ENCODE measurements around the gene OLIG2. TPM values are rescaled to one million over a fixed set of nuclear protein-coding genes. Genes with fewer than 3 reads are reported as not detected.

OLIG2 gene
- total and polyA plus RNA-seq, 2 donors (not counting 3 experiments of a cell fraction or from before 2014, with no cell fraction given), result not detected

DNA sequence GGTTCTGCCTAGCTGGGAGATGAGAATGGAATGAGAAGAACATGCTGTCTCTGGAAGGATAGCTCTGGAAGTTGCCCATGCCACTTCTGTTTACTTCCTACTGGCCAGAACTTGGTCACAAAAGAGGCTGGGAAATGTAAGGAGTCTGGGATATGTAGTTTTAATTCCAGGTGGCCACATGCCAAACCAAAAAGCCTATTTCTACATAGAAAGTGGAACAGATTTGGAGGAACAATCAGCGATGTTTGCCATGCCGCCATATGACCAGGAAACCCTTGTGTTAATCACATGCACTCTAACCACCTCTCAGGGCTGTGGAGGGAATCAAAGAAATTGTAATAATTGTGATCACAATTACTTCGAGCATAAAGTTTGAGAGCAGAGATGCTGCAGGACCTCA, 10.0 kb upstream of the OLIG2 start:
- dilution Hi-C loops (cut with MboI; ENCODE audit: extremely low pct_ligation_motif_present, low sequenced_read_pairs), result no loop called here
- Histone ChIP-seq H4K20me1 (replicated peaks; ENCODE audit: control insufficient read depth, extremely low read depth, insufficient read depth, low read length) (no peaks in the 10 kb centered on the region), H3K36me3 (ENCODE audit: control insufficient read depth in 2 of 2, extremely low read depth in 1 of 2, insufficient read depth in 2 of 2, low read length in 2 of 2) (no peaks in the 10 kb centered on the region), H3K4me1 (ENCODE audit: control insufficient read depth, extremely low read depth, insufficient read depth, low read length) (no peaks in the 10 kb centered on the region), H3K79me2 (ENCODE audit: control insufficient read depth, insufficient read depth, low read length) (no peaks in the 10 kb centered on the region), H3K9me1 (replicated peaks; ENCODE audit: control insufficient read depth, extremely low read depth, insufficient read depth, low read length) (no peaks in the 10 kb centered on the region), H3K27me3 (ENCODE audit: control insufficient read depth in 2 of 2, insufficient read depth in 2 of 2, low read length in 2 of 2) (peaks cover 40 to 53% of the 10 kb centered on the region in 2 experiments), H3K27ac (ENCODE audit: insufficient read depth, low read depth, low read length) (no peak overlapping the region), H3K4me3 (replicated peaks in 1 of 3; ENCODE audit: insufficient read depth in 1 of 3, low read depth in 1 of 3, low read length in 3 of 3) (no peak overlapping the region), H3K4me2 (ENCODE audit: insufficient read depth, low read length) (no peak overlapping the region), H2AFZ (ENCODE audit: low read depth, low read length) (no peak overlapping the region), H3K9me3 (replicated peaks; ENCODE audit: control insufficient read depth, insufficient read depth, low read length) (no peaks in the 10 kb centered on the region), H3K9ac (replicated peaks; ENCODE audit: extremely low read depth, insufficient read depth, low read length) (no peak overlapping the region)
- ChIA-PET CTCF (interaction anchor here (0.8 to 1.7 kb wide), 2 partner anchors 94 to 111 kb away, joined by 3 to 4 read pairs; no protein-coding TSS in a partner anchor), POLR2A (no interaction called here)
- BruUV-seq (replicated peaks), result no TSS peak
- no peak for FAIRE-seq
- intact Hi-C loops (cut with micrococcal nuclease), result no loop called here
- DNase-seq (ENCODE audit: low read depth, low spot score), result no peak
- TF ChIP-seq, protein P1, sequence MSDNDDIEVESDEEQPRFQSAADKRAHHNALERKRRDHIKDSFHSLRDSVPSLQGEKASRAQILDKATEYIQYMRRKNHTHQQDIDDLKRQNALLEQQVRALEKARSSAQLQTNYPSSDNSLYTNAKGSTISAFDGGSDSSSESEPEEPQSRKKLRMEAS (IDR thresholded peaks at IDR 0.05; ENCODE audit: insufficient read depth, insufficient read length), result no peak
- TF ChIP-seq JUN (IDR thresholded peaks at IDR 0.05; ENCODE audit: borderline replicate concordance, insufficient read depth, insufficient read length, low read depth) (no peak), GATA2 (IDR thresholded peaks at IDR 0.05; ENCODE audit: insufficient read depth, insufficient read length, low read depth, low read length) (no peak), EZH2 (IDR thresholded peaks at IDR 0.05; ENCODE audit: borderline replicate concordance, low read depth, low read length, severe bottlenecking) (no peak), MYC (IDR thresholded peaks at IDR 0.05; ENCODE audit: low read depth, low read length) (no peak), POLR2AphosphoS5 (IDR thresholded peaks at IDR 0.05; ENCODE audit: insufficient read depth, low read depth, low read length) (no peak), POLR2A (IDR thresholded peaks at IDR 0.05; ENCODE audit: low read depth, low read length) (no peak), FOS (IDR thresholded peaks at IDR 0.05; ENCODE audit: borderline replicate concordance, insufficient read depth, low read length) (no peak)
- TF ChIP-seq, protein P2, sequence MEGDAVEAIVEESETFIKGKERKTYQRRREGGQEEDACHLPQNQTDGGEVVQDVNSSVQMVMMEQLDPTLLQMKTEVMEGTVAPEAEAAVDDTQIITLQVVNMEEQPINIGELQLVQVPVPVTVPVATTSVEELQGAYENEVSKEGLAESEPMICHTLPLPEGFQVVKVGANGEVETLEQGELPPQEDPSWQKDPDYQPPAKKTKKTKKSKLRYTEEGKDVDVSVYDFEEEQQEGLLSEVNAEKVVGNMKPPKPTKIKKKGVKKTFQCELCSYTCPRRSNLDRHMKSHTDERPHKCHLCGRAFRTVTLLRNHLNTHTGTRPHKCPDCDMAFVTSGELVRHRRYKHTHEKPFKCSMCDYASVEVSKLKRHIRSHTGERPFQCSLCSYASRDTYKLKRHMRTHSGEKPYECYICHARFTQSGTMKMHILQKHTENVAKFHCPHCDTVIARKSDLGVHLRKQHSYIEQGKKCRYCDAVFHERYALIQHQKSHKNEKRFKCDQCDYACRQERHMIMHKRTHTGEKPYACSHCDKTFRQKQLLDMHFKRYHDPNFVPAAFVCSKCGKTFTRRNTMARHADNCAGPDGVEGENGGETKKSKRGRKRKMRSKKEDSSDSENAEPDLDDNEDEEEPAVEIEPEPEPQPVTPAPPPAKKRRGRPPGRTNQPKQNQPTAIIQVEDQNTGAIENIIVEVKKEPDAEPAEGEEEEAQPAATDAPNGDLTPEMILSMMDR (IDR thresholded peaks at IDR 0.05; ENCODE audit: extremely low read depth in 1 of 2, insufficient read depth in 1 of 2, low read depth in 1 of 2, low read length in 2 of 2), result no peak

Data from endothelial cell of umbilical vein (primary cell).